GM12878 (cell line): ENCODE measurements around the gene CBLB. TPM values are rescaled to one million over a fixed set of nuclear protein-coding genes. Genes with fewer than 3 reads are reported as not detected.

ENCODE experiments used
- ATAC-seq: fragments of 200-7000 bp; cut with Tn5 transposase; 3 replicates; pipeline ENCODE4 v1.9.1; 2020; ENCODE audit warnings: mild to moderate bottlenecking, moderate library complexity
- BruUV-seq: library from RNA; stranded (reverse); fragments of 400-500 nt; replicated peaks from 2 replicates; lab custom pipeline; 2021; lab: Mats Ljungman, UMichigan
- CTCF ChIA-PET: fragments of 300-600 bp; sonication (Branson Sonifier 250); formaldehyde crosslinking; extraction: SDS; loops from one replicate; lab custom pipeline; 2021; ENCODE audit warnings: inconsistent platforms; lab: Yijun Ruan, JAX
- POLR2A ChIA-PET: fragments of 350-600 bp; formaldehyde crosslinking; extraction: SDS; loops from one replicate; lab custom pipeline; 2021; ENCODE audit warnings: inconsistent platforms; lab: Charles Lee
- RAD21 ChIA-PET: fragments of 300-600 bp; sonication (Branson Sonifier 250); formaldehyde crosslinking; loops from one replicate; lab custom pipeline; 2023; ENCODE audit warnings: antibody characterized with exemption; ENCODE audit not compliant: unreplicated experiment; lab: Charles Lee
- SMC1A ChIA-PET: fragments of 300-600 bp; sonication (Branson Sonifier 250); formaldehyde crosslinking; loops from one replicate; lab custom pipeline; 2023; ENCODE audit not compliant: unreplicated experiment, uncharacterized antibody; lab: Charles Lee
- DNase-seq: peaks from one replicate; pipeline ENCODE4 v3.0.0-alpha.2; 2011; ENCODE audit warnings: low read depth, low spot score
- FAIRE-seq: peaks from 3 replicates; lab custom pipeline; 2011; peaks lifted over from hg19 to GRCh38; lab: Jason Lieb, UNC
- H2AFZ ChIP-seq: 2 replicates; pipeline ENCODE4 v1.6.0; 2011; ENCODE audit warnings: low read depth, low read length, control low read depth; ENCODE audit not compliant: control insufficient read depth
- H3K27ac ChIP-seq: 2 replicates; pipeline ENCODE4 v1.5.1; 2011; ENCODE audit warnings: control low read depth; ENCODE audit not compliant: control insufficient read depth, insufficient read depth
- H3K27me3 ChIP-seq, 2 experiments: replicated peaks in 1 of 2; 2 replicates each; pipeline versions ENCODE4 v1.6.0 to v1.6.1; 2011; ENCODE audit warnings: low read length in 1 of 2; ENCODE audit not compliant: control insufficient read depth in 2 of 2, insufficient read depth in 2 of 2
- H3K36me3 ChIP-seq, 2 experiments: 2 replicates each; pipeline ENCODE4 v1.5.1; 2011; ENCODE audit warnings: low read length in 1 of 2; ENCODE audit not compliant: control insufficient read depth in 2 of 2, insufficient read depth in 2 of 2
- H3K4me1 ChIP-seq: 2 replicates; pipeline ENCODE4 v1.6.1; 2011; ENCODE audit warnings: mild to moderate bottlenecking, low read length, moderate library complexity, mixed read lengths; ENCODE audit not compliant: control insufficient read depth, insufficient read depth
- H3K4me2 ChIP-seq: 2 replicates; pipeline ENCODE4 v1.6.0; 2011; ENCODE audit warnings: control low read depth; ENCODE audit not compliant: control insufficient read depth, insufficient read depth
- H3K4me3 ChIP-seq: fragments of 200-600 bp; sonication (generic); 2 replicates; pipeline ENCODE4 v1.5.1; 2016
- H3K79me2 ChIP-seq: 2 replicates; pipeline ENCODE4 v1.6.0; 2011; ENCODE audit warnings: low read length; ENCODE audit not compliant: control insufficient read depth, insufficient read depth
- H3K9ac ChIP-seq: 2 replicates; pipeline ENCODE4 v1.8.0; 2011; ENCODE audit warnings: low read length, control low read depth, mixed read lengths; ENCODE audit not compliant: control insufficient read depth, insufficient read depth
- H3K9me3 ChIP-seq: replicated peaks from 3 replicates; pipeline ENCODE4 v1.5.1; 2011; ENCODE audit warnings: mild to moderate bottlenecking, low read length; ENCODE audit not compliant: control insufficient read depth, insufficient read depth
- H4K20me1 ChIP-seq: 2 replicates; pipeline ENCODE4 v1.6.0; 2011; ENCODE audit not compliant: control insufficient read depth, insufficient read depth
- BCLAF1 ChIP-seq: fragments of 450-650 bp; IDR thresholded peaks from 2 replicates; pipeline ENCODE4 v1.6.1; 2017; ENCODE audit warnings: antibody characterized with exemption, mild to moderate bottlenecking, moderate library complexity
- CEBPB ChIP-seq, 2 experiments: fragments of 150-350 bp in 1 of 2; IDR thresholded peaks; 2 replicates each; pipeline ENCODE4 v1.6.1; 2012 to 2014; ENCODE audit warnings: low read depth in 2 of 2, low read length in 2 of 2, borderline replicate concordance in 1 of 2, inconsistent platforms in 1 of 2
- ETV6 ChIP-seq, 2 experiments: fragments of 450-650 bp in 1 of 2; IDR thresholded peaks in 1 of 2; conservative IDR thresholded peaks in 1 of 2; 2 replicates each; pipeline ENCODE4 v1.6.1; 2014; ENCODE audit warnings: antibody characterized with exemption in 1 of 2, borderline replicate concordance in 1 of 2, low read depth in 1 of 2, mild to moderate bottlenecking in 1 of 2, moderate library complexity in 1 of 2
- FOXK2 ChIP-seq: fragments of 450-650 bp; IDR thresholded peaks from 2 replicates; pipeline ENCODE4 v1.6.1; 2017; ENCODE audit warnings: mild to moderate bottlenecking, moderate library complexity
- LARP7 ChIP-seq: fragments of 450-650 bp; IDR thresholded peaks from 2 replicates; pipeline ENCODE4 v1.6.1; 2017; ENCODE audit warnings: mild to moderate bottlenecking
- NBN ChIP-seq: fragments of 450-650 bp; IDR thresholded peaks from 2 replicates; pipeline ENCODE4 v1.6.1; 2016
- NFIC ChIP-seq: IDR thresholded peaks from 2 replicates; pipeline ENCODE4 v1.6.1; 2012; ENCODE audit warnings: low read depth, mild to moderate bottlenecking, inconsistent platforms, low read length, moderate library complexity
- RELA ChIP-seq: fragments of 450-650 bp; IDR thresholded peaks from 2 replicates; pipeline ENCODE4 v1.8.0; 2014; ENCODE audit warnings: borderline replicate concordance; ENCODE audit not compliant: partially characterized antibody
- REST ChIP-seq: IDR thresholded peaks from 2 replicates; pipeline ENCODE4 v1.6.1; 2012; ENCODE audit warnings: mild to moderate bottlenecking, low read depth, low read length
- TBL1XR1 ChIP-seq: IDR thresholded peaks from 2 replicates; pipeline ENCODE4 v1.6.1; 2012; ENCODE audit warnings: low read depth, low read length, improper control_type of control experiment
- TCF3 ChIP-seq: IDR thresholded peaks from 2 replicates; pipeline ENCODE4 v1.6.1; 2012; ENCODE audit warnings: low read depth, mild to moderate bottlenecking, low read length, borderline replicate concordance; ENCODE audit not compliant: insufficient read depth
- WGBS: methylation state at CpG from one replicate; pipeline ENCODE4 v1.1.6; 2016; ENCODE audit warnings: low lambda C conversion rate; ENCODE audit not compliant: insufficient replicate concordance, insufficient coverage; ENCODE audit errors: missing lambda C conversion rate; 5-methylcytosine and 5-hydroxymethylcytosine counted together
- in situ Hi-C: fragments of 300-500 bp; cut with MboI; formaldehyde crosslinking; loops from 9 replicates; pipeline ENCODE4 v1.14.3; 2018; ENCODE audit warnings: mixed read lengths
- intact Hi-C: fragments of 100-400 bp; cut with micrococcal nuclease; formaldehyde crosslinking; loops from one replicate; pipeline ENCODE4 v1.14.2; 2022; ENCODE audit not compliant: unreplicated experiment
- polyA plus RNA-seq, 11 experiments: library from polyadenylated mRNA; depleted of rRNA in 4 of 11; unstranded in 6 of 11; stranded (reverse) in 5 of 11; fragments of >200 nt; fragmentation: Nextera tagmentation in 4 of 11; fragmentation: Illumina TruSeq in 1 of 11; extraction: Ambion mirVana in 4 of 11; extraction: Trizol in 1 of 11; gene quantifications; 1 replicate in 1 of 11; 2 replicates in 10 of 11; pipeline versions ENCODE4 v1.2.1 to v1.2.3, GENCODE V29; 2011 to 2016; ENCODE audit warnings: inconsistent platforms in 2 of 11, missing spikeins in 2 of 11, low read depth in 1 of 11
- total RNA-seq, 4 experiments: library from RNA; depleted of rRNA in 3 of 4; stranded (reverse); fragments of >200 nt in 3 of 4; fragmentation: Illumina TruSeq in 1 of 4; extraction: Trizol in 1 of 4; gene quantifications; 2 replicates each; pipeline versions ENCODE4 v1.2.1 to v1.2.3, GENCODE V29; 2013 to 2021

Gene CBLB
- total and polyA plus RNA-seq, 10 of the 15 experiments (the other 5 are each of a cell fraction or from before 2014, with no cell fraction given), result 17.2 to 107 (median 41.9) TPM

GRCh38 chr3:105853801-105854432, 14.9 kb downstream of the CBLB start:
- ChIA-PET RAD21 (interaction anchor here (0.7 to 1.1 kb wide), 4 partner anchors 13 to 403 kb away, joined by 3 to 7 read pairs (median 4); no protein-coding TSS in a partner anchor), CTCF (interaction anchor here (0.6 kb wide), 1 partner anchor 25 kb away, joined by 3 read pairs; no protein-coding TSS in a partner anchor), SMC1A (interaction anchor here (0.5 to 2.4 kb wide), 3 partner anchors 8 to 94 kb away, joined by 3 to 8 read pairs (median 3); no protein-coding TSS in a partner anchor), POLR2A (interaction anchor here (1.0 kb wide), 1 partner anchor 8 kb away, joined by 3 read pairs; no protein-coding TSS in a partner anchor)
- H3K9me3 ChIP-seq, result peaks cover 9% of the 10 kb centered on the region
- no peak for FAIRE-seq
- H2AFZ ChIP-seq, result no peak overlapping the region
- H4K20me1 ChIP-seq, result no peaks in the 10 kb centered on the region
- H3K79me2 ChIP-seq, result peaks cover 25% of the 10 kb centered on the region
- no TSS peak for BruUV-seq
- no peaks in the 10 kb centered on the region for H3K27me3 ChIP-seq
- H3K4me2 ChIP-seq, result peak overlapping the region; percentile 63; the same call in 1 of the 2 replicates
- in situ Hi-C loops, result loop anchor here (25.0 kb wide), 1 partner anchor 758 kb away; no protein-coding TSS in a partner anchor
- peak overlapping the region; percentile 6; the same call in 1 of the 2 replicates for H3K27ac ChIP-seq
- peak; percentile 54 for DNase-seq
- H3K36me3 ChIP-seq, result peaks cover 0 to 45% of the 10 kb centered on the region in 2 experiments
- WGBS, result 16% methylated on average over 7 of the region's 7 CpGs
- no peak overlapping the region for H3K9ac ChIP-seq
- H3K4me1 ChIP-seq, result peaks cover 9% of the 10 kb centered on the region
- H3K4me3 ChIP-seq, result no peak overlapping the region
- intact Hi-C loops, result no loop called here
- ATAC-seq, result peak; percentile 98
- no peak for TF ChIP-seq LARP7
- no peak for TF ChIP-seq BCLAF1
- no peak for TF ChIP-seq FOXK2
- TF ChIP-seq TCF3, result 0 out of 2 replicates have a peak, but pooled peaks have one; percentile 78
- no peak for TF ChIP-seq REST
- no peak for TF ChIP-seq RELA
- TF ChIP-seq NBN, result no peak
- 0 out of 2 replicates have a peak, but pooled peaks have one; percentile 24 for TF ChIP-seq TBL1XR1
- TF ChIP-seq CEBPB (IDR thresholded peaks at IDR 0.05; ENCODE audit: borderline replicate concordance in 1 of 2, low read depth in 2 of 2, low read length in 2 of 2), result no peak
- peak; percentile 41; the same call in 1 of the 2 replicates for TF ChIP-seq NFIC
- peak in 1 of 2 experiments; percentile 35; a peak in 1 of 4 replicates for TF ChIP-seq ETV6 (conservative IDR thresholded peaks at IDR 0.05 in 1 of 2, IDR thresholded peaks at IDR 0.05 in 1 of 2; ENCODE audit: borderline replicate concordance in 1 of 2, low read depth in 1 of 2)
